Measurements from ENCODE around the gene FKBP5. TPM values are rescaled to one million over a fixed set of nuclear protein-coding genes. Genes with fewer than 3 reads are reported as not detected.

FKBP5 gene
- total RNA-seq, 1 experiment from 2014 or later = 6.9 TPM

DNA sequence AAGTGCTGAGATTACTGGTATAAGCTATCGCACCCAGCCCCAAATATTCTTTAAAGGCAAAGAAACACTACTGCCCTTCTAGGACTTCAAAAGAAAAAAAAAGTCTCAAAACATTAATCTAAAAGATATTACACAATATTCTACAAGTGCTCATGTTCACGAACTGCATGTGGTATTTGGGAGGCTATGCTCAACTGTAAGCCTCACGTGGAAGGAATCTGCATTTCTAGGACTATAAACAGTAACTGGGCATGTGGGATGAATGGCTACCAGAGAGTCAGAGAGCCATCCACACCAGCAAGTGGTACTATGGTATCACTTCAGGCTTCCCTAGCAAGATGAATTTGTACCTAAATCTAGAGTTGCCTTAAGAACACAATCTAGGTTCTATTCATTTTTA is 50.0 kb downstream of the FKBP5 start:
- DNase-seq (ENCODE audit: low read depth) = no peak
- in situ Hi-C loops (cut with HindIII; ENCODE audit: low pct_unique_long_range_greater_than_20kb, low sequenced_read_pairs) = no loop called here

DNA sequence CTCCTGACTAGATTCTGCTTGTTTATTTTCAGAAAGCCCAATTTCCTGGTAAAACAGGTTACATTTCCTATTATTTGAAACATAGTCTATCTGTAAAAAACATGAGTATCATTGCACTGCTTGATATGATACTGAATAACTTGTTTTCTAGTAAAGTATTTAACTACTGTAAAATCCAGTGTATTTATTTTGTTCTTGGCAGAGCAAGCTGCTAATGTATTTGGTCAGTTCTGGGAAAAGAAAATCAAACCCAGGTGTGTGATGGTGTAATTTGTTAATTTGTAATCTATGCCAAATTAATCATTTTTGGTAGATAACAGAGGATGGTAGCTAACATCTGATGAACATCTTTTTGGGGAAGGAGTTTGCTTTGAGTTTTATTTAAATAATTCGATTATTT is 50.8 kb downstream of the FKBP5 start:
- no peak for DNase-seq (ENCODE audit: low read depth)
- in situ Hi-C loops (cut with HindIII; ENCODE audit: low pct_unique_long_range_greater_than_20kb, low sequenced_read_pairs) = no loop called here

DNA sequence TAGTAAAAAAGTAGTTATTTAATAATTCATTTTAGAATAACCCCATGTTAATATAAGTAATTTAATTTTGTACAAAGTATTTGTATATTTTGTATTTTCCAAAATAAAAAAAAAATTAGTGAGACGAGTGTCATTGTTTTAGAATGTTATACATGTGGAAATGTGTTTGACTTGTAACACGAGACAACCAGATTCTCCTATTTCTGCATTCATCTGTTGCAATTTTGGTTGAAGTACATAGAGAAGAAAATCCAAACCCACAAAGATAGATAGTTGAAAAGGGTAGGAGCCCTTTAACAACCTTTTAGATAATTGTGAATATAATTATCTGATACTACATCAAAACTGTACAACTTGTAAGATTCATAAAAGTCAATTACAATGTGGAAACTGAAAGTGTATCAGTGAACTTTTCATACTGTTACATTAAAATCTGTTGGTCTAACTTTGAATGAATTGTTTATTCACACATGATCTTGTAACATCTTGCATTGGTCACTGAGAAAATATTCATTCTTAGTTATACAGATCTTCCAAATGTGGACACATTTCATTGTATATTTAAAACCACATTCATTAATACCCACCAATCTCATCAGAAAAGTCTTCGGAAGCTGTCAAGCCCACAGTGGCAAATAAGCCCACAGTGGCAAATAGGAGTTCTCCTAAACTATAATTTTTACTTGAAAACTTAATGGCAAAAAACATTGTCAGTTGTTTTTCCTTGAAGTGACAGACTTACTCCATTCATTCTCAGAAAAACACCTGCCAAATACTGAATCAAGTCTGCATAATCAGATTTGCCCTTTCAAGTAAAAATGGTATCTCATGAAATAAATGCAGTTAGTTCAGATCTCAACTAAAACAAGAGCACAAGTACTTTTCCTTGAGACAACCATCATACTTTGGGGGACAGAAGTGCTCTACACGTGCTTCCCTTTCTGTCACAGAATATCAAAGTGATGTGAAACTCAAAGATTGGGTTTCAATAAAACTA is 52.8 kb downstream of the FKBP5 start:
- in situ Hi-C loops (cut with HindIII; ENCODE audit: low pct_unique_long_range_greater_than_20kb, low sequenced_read_pairs) = no loop called here
- no peak for DNase-seq (ENCODE audit: low read depth)

DNA sequence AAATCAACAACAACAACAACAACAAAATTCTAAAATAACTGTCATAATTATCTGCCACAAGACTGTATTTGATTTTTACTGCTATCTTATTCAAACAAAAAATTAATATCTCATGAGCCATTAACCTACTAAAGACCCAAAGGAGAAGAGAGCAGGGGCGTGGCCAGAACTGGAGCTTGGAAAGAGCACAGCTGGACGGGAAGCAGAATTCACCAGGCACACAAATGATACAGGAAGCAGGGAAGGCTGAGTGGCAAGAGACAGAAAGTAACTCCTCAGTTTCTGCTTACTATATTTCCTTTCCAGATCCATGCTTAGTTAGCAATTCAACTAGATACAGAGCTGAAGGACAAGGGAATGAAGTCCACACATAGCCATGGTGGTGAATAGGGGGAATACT is 54.4 kb downstream of the FKBP5 start:
- in situ Hi-C loops (cut with HindIII; ENCODE audit: low pct_unique_long_range_greater_than_20kb, low sequenced_read_pairs) = no loop called here
- no peak for DNase-seq (ENCODE audit: low read depth)

DNA sequence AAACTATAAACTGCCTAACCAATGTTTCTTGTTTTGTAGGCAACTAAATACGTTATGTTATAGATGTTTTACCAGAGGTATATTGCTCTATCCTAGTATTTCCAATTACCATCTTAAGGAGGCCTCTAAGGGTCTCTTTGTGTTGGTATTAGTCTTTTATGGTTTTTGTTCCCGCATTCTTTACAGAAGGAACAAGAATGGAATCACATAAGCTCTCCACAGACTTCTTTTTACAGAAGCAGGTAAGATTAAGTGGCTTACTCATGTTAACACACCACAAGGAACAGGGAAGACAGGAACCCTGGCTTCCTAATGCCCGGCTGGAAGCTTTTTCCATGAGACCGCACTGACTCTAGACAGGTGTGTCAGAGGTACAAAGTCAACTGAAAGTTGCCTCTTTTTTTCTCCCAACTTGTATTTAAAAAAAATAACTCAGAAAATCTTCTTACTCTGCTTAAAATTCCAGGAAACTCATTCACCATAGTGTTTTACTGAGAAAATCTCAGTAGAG is 55.1 kb downstream of the FKBP5 start:
- in situ Hi-C loops (cut with HindIII; ENCODE audit: low pct_unique_long_range_greater_than_20kb, low sequenced_read_pairs) = no loop called here
- DNase-seq (ENCODE audit: low read depth) = no peak

DNA sequence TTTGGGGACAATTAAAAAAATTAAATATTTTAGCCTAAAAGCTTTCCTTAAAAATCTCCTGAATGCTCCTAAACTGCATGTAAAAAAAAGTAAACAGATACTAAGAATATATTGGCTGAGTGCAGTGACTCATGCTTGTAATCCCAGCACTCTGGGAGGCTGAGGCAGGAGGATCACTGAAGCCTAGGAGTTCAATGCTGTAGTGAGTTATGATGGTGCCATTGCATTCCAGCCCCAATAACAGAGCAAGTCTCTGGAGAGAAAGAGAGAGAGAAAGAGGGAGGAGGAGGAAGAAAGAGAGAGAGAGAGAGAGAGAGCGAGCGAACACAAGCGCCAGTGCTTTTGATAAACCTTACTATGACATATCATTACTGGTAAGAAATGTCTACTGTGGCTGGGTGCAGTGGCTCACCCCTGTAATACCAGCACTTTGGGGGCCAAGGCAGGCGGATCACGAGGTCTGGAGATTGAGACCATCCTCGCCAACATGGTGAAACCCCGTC is 58.8 kb downstream of the FKBP5 start:
- DNase-seq (ENCODE audit: low read depth) = no peak
- in situ Hi-C loops (cut with HindIII; ENCODE audit: low pct_unique_long_range_greater_than_20kb, low sequenced_read_pairs) = no loop called here

DNA sequence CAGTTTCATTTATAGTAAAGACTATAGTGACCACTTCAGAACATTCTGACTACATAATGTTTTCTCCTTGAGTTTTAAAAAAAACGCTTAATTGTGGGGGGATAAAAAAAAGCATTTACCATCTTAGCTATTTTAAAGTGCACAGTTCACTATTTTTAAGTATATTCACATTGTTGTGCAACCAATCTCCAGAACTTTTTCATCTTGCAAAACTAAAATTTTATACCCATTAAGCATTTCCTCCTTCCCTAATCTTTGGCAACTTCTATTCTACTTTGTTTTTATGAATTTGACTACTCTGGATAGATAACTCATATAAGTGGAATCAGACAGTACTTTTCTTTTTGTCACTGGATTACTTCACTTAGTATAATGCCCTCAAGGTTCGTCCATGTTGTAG is 62.3 kb downstream of the FKBP5 start:
- in situ Hi-C loops (cut with HindIII; ENCODE audit: low pct_unique_long_range_greater_than_20kb, low sequenced_read_pairs) = no loop called here
- DNase-seq (ENCODE audit: low read depth) = no peak

DNA sequence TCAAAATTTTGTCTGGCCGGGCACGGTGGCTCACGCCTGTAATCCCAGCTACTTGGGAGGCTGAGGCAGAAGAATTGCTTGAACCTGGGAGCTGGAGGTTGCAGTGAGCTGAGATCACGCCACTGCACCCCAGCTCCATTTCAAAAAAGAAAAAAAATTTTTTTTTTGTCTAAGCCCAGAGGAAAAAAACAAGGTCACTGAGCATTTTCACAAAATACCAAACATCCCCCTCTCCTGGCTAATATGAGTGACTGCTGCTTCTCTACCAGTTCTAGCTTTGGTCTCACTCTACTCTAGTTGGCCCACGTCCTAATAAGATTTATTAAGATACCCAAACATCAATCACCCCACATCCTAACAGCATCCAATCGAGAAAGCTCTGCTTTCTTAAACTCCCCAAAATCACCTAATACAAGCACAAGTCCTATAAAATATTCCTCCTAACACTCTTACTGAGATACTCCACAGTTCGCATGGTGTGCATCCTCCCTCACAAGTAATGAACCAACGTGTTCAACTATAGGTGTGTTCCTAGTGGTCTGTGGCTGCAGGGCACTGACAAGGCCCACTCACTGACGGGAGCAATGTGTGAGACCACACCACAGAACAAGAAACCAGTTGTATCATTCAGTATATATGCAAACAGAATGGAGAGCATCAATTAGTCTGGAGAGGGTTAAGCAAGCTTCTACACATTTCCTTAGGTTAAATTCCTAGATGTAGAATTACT is 64.2 kb downstream of the FKBP5 start:
- in situ Hi-C loops (cut with HindIII; ENCODE audit: low pct_unique_long_range_greater_than_20kb, low sequenced_read_pairs) = no loop called here

DNA sequence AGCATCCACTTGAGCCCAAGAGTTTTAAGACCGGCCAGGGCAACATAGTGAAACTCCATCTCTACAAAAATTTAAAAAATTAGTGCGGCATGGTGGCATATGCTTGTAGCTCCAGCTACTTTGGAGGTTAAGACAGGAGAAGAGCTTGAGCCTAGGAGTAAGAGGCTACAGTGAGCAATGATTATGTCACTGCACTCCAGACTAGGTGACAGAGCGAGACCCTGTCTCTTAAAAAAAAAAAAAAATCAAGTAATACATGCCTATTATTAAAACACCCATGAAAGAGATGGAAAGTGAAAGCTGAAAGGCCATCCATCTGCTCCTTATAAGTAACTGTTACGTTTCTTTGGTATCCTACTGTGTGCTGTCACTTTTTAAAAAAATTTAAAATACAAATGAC is 66.4 kb downstream of the FKBP5 start:
- no peak for DNase-seq (ENCODE audit: low read depth)
- in situ Hi-C loops (cut with HindIII; ENCODE audit: low pct_unique_long_range_greater_than_20kb, low sequenced_read_pairs) = no loop called here

More for the DNA sequence above, 64.2 kb downstream of the FKBP5 start:
- no peak for DNase-seq (ENCODE audit: low read depth)

DNA sequence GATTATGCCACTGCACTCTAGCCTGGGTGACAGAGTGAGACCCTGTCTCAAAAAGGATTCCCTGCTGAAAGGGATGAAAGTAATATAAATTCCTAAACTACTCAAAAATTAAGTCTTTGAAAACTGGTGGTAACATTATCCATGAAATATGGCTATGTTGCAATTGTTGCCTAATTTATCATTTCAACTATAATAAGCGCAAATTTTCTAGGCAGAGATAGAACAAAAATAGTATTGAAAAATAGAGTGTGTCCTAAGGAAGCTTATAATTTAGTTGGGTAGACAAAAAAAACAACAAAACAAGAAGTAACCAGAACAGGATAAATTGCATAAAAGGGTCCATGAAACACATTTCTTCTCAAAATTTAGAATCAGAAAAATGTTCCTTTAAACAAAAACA is 68.0 kb downstream of the FKBP5 start:
- DNase-seq (ENCODE audit: low read depth) = no peak
- in situ Hi-C loops (cut with HindIII; ENCODE audit: low pct_unique_long_range_greater_than_20kb, low sequenced_read_pairs) = no loop called here

DNA sequence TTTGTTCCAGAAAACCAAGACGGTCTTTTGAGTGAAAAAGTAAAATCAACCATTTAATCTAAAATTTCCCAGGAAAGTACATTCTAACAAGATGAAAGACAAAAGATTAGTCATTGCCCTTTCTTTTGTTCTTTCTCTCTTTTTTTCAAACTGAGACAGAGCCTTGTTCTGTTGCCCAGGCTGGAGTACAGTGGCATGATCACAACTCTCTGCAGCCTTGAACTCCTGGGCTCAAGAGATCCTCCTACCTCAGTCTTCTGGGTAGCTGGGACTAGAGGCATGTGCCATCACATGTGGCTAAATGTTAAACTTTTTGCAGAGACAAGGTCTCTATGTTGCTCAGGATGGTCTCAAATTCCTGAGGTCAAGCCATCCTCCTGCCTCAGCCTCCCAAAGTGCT is 75.0 kb downstream of the FKBP5 start:
- in situ Hi-C loops (cut with HindIII; ENCODE audit: low pct_unique_long_range_greater_than_20kb, low sequenced_read_pairs) = no loop called here
- no peak for DNase-seq (ENCODE audit: low read depth)

DNA sequence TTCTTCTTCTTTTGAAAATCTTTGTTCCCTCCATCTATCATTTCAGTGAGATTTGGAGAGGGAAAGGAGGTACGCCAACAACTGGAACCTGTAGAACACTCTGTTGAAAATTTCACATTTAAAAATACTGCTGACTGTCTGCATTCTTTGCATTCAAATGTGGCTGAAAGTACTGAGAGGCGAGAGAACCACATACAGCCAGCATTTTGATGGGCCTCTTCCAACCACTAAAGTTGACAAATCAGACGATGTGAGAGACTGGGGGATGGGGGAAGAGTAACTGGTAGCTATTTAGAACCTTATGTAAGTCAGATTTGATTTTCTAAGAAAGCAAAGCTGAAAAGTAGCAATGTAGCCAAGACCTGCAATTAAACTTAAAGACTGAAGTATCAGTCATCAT is 77.5 kb downstream of the FKBP5 start:
- in situ Hi-C loops (cut with HindIII; ENCODE audit: low pct_unique_long_range_greater_than_20kb, low sequenced_read_pairs) = no loop called here
- no peak for DNase-seq (ENCODE audit: low read depth)

DNA sequence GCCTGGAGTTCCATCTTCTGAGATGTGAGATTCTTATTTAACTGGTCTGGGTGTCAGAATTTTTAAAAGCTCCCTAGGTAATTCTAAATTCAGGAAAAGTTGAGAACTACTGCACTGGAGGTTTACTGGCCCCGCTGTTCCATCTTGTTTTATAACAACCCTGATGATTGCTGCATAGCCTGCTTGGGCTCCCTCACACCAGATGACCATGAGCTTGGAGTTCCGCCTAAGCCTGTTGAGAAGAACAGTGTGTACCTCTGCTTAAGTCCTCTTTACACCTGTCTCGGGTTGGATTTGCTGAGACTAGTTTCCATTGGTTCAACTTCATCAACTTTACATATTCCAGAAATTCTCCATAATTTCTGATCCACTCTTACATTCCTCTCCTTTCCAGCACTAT is 77.9 kb downstream of the FKBP5 start:
- in situ Hi-C loops (cut with HindIII; ENCODE audit: low pct_unique_long_range_greater_than_20kb, low sequenced_read_pairs) = no loop called here
- no peak for DNase-seq (ENCODE audit: low read depth)

DNA sequence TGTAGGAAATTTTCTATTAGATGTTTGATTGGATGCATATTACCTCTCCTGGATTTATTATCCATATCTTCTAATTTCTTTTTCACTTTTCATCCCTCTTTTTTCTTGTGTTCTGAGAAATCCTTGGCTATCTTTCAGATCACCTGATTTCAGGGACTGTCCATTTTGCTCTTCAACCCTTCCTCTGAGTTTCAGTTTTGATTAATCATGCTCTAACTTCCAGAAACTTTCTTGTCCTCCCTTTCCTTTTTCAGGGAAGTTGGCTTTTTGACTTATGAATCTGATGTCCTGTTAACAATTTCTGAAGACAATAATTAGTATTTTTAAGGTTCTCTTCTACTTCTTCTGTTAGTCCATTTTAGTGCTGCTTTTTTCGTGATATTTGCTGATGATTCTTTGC is 79.1 kb downstream of the FKBP5 start:
- in situ Hi-C loops (cut with HindIII; ENCODE audit: low pct_unique_long_range_greater_than_20kb, low sequenced_read_pairs) = no loop called here
- no peak for DNase-seq (ENCODE audit: low read depth)

DNA sequence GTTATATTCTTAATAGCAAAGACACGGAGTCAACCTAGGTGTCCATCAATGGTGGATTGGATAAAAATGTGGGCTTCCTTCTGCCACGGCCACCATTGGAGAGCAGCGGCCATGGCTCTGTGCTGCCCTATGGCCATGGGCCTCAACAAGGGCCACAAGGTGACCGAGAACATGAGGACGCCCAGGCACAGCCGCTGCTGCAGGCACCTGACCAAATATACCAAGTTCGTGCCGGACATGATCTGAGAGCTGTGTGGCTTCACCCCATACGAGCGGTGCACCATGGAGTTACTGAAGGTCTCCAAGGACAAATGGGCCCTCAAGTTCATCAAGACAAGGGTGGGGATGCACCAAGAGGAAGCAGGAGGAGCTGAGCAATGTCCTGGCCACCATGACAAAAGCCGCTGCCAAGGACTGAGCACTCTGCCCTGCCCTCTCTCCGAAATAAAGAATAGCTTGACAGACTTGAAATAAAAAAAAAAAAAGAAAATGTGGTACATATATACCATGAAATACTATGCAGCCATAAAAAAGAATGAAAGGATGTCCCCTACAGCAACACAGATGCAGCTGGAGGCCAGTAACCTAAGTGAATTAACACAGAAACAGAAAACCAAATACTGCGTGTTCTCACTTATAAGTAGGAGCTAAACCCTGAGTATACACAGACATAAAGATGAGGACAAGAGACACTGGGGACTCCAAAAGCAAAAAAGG is 81.0 kb downstream of the FKBP5 start:
- in situ Hi-C loops (cut with HindIII; ENCODE audit: low pct_unique_long_range_greater_than_20kb, low sequenced_read_pairs) = no loop called here
- DNase-seq (ENCODE audit: low read depth) = no peak

DNA sequence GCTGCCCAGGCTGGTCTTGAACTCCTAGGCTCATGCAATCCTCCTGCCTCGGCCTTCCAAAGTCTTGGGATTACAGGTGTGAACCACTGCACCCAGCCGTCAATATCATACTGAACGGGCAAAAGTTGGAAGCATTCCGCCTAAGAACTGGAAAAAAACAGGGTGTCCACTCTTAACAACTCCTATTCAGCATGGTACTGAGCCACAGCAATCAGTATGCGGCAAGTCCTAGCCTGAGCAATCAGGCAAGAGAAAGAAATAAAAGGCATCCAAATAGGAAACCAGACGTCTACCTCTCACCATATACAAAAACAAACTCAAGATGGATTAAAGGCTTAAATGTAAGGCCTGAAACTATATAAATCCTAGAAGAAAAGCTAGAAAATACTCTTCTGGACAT is 83.1 kb downstream of the FKBP5 start:
- no peak for DNase-seq (ENCODE audit: low read depth)
- in situ Hi-C loops (cut with HindIII; ENCODE audit: low pct_unique_long_range_greater_than_20kb, low sequenced_read_pairs) = no loop called here

DNA sequence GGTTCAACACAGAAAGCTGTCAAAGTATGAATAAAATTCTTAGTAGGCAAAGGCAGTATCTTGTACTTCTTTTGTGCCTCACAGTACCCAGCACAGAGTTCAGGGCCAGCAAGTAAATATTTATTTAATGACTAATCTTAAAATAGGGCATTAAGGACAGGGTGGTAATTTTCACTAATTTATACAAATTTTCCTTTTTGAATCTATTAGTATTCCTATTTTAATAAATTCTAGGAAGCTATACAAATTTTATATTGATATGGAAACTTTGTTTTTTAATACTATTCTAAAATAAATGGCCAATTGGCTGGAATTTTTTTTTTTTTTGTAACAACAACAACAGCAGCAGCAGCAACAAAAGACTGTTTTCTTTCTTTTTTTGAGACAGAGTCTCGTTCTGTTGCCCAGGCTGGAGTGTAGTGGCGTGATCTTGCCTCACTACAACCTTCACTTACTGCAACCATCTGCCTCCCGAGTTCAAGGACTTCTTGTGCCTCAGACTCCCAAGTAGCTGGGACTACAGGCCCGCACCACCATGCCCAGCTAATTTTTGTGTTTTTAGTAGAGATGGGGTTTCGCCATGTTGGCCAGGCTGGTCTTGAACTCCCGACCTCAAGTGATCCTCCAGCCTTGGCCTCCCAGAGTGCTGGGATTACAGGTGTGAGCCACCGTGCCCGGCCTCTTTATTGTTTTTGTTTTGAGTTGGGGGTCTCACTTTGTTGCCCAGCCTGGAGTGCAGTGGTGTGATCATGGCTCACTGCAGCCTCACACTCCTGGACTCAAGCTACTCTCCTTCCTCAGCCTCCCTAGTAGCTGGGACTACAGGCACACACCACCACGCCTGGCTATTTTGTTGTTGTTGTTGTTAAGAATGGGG is 85.2 kb downstream of the FKBP5 start:
- peak; percentile 38 for DNase-seq (ENCODE audit: low read depth)
- in situ Hi-C loops (cut with HindIII; ENCODE audit: low pct_unique_long_range_greater_than_20kb, low sequenced_read_pairs) = no loop called here
